NCI-H510A treated with DMSO at 0.1 percent for 48 hours (cell line): ENCODE data around the gene CHRNB2.

Experiments used
- DNase-seq: peaks from one replicate; lab custom pipeline; 2025; lab: John Stamatoyannopoulos, UW

Gene CHRNB2

GRCh38 chr1:154611150-154611862, 43.7 kb downstream of the CHRNB2 start:
- DNase-seq: no peak

GRCh38 chr1:154614247-154614646, 46.7 kb downstream of the CHRNB2 start:
- no peak for DNase-seq

GRCh38 chr1:154614901-154615300, 47.3 kb downstream of the CHRNB2 start:
- DNase-seq: no peak

- DNase-seq: no peak
Measured at GRCh38 chr1:154615411-154615810, 47.8 kb downstream of the CHRNB2 start.

GRCh38 chr1:154616659-154617345, 49.2 kb downstream of the CHRNB2 start:
- no peak for DNase-seq

- no peak for DNase-seq
Measured at GRCh38 chr1:154619181-154619948, 51.8 kb downstream of the CHRNB2 start.

- no peak for DNase-seq
Measured at GRCh38 chr1:154620751-154621150, 53.2 kb downstream of the CHRNB2 start.

- no peak for DNase-seq
Measured at GRCh38 chr1:154621875-154622274, 54.3 kb downstream of the CHRNB2 start.

- DNase-seq: no peak
Measured at GRCh38 chr1:154622503-154623039, 55.0 kb downstream of the CHRNB2 start.

GRCh38 chr1:154623358-154623757, 55.8 kb downstream of the CHRNB2 start:
- no peak for DNase-seq

- no peak for DNase-seq
Measured at GRCh38 chr1:154624746-154625643, 57.4 kb downstream of the CHRNB2 start.

- DNase-seq: no peak
Measured at GRCh38 chr1:154626456-154627256, 59.1 kb downstream of the CHRNB2 start.

- DNase-seq: peak; percentile 84
Measured at GRCh38 chr1:154627257-154628120, 59.9 kb downstream of the CHRNB2 start.

- peak; percentile 84 for DNase-seq
Measured at GRCh38 chr1:154628121-154628405, 60.5 kb downstream of the CHRNB2 start.

GRCh38 chr1:154629061-154629674, 61.6 kb downstream of the CHRNB2 start:
- DNase-seq: no peak
